ENCODE results near the gene PAWR.
A peak's percentile ranks its signal among the peaks of the same experiment; 100 is the strongest.
"Not testable (repeated sequence)": the region's sequence is repeated elsewhere in the genome, so short reads cannot be mapped to it uniquely, and the experiment has no call there.

The PAWR gene

DNA sequence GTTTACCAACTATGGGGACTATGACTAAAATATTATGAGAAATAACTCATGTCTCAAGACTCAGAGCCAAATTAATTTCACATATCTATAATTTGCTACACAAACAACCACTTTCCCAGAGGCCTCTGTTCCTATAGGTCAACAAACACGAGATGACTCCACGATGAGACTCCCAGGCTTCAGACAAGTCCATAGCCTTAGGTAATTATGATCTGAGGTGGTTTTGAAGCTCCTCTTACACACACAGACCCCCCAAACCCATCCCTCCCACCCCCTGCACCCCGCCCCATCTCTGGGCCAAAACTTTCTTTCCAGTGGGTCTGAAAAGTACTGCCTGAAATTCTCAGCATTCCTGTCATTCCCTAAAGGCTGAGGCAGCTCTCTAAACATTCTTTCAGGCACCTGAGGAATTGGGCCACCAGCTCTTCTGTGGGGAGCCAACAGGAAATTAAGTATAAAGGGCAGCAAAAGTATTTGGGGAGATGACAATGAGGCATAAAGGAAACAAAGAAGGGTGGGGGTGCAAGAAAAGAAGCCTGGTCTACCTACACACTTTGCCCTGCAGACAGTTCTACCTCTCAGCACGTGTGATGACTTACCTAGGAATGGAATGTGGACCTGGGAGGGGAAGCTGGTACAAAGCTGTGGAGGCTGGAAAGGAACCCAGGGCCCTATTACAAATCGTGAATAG lies 143.6 kb downstream of the PAWR start:
- no peaks in the 10 kb centered on the region for H3K9me3 Mint-ChIP-seq
- TF ChIP-seq, protein P1, sequence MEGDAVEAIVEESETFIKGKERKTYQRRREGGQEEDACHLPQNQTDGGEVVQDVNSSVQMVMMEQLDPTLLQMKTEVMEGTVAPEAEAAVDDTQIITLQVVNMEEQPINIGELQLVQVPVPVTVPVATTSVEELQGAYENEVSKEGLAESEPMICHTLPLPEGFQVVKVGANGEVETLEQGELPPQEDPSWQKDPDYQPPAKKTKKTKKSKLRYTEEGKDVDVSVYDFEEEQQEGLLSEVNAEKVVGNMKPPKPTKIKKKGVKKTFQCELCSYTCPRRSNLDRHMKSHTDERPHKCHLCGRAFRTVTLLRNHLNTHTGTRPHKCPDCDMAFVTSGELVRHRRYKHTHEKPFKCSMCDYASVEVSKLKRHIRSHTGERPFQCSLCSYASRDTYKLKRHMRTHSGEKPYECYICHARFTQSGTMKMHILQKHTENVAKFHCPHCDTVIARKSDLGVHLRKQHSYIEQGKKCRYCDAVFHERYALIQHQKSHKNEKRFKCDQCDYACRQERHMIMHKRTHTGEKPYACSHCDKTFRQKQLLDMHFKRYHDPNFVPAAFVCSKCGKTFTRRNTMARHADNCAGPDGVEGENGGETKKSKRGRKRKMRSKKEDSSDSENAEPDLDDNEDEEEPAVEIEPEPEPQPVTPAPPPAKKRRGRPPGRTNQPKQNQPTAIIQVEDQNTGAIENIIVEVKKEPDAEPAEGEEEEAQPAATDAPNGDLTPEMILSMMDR (IDR thresholded peaks at IDR 0.05): no peak
- no peak overlapping the region for H3K4me3 Mint-ChIP-seq
- H3K27me3 Mint-ChIP-seq (ENCODE audit: low read depth, poor library complexity): peaks cover 2% of the 10 kb centered on the region
- peaks cover 15% of the 10 kb centered on the region for H3K36me3 Mint-ChIP-seq (ENCODE audit: low read depth)
- H3K27ac Mint-ChIP-seq: peak overlapping the region; percentile 96
- peaks cover 33% of the 10 kb centered on the region for H3K4me1 Mint-ChIP-seq
- DNase-seq: peak; percentile 16

DNA sequence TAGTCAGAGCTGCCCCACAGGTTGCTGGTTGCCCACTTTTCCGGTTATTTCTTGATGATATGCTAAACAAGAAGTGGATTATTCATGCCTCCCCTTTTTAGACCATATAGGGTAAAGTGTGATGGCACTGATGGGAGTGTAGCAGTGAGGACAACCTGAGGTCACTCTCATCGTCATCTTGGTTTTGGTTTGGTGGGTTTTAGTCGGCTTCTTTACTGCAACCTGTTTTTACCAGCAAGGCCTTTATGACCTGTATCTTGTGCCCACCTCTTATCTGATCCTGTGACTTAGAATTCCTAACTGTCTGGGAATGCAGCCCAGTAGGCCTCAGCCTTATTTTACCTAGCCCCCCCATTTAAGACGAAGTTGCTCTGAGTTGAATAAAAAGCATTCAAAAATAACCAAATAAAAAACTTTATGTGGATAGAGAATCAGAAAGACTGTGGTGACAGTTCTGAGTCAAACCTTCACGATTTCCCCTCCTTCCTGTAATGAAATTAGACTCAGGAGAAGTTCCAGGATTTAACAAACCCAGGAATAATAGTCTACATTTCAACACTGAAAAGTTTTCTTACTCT lies 144.2 kb downstream of the PAWR start:
- Mint-ChIP-seq H3K4me1 (peaks cover 33% of the 10 kb centered on the region), H3K27me3 (ENCODE audit: low read depth, poor library complexity) (peaks cover 2% of the 10 kb centered on the region), H3K27ac (no peak overlapping the region), H3K9me3 (no peaks in the 10 kb centered on the region), H3K4me3 (no peak overlapping the region), H3K36me3 (ENCODE audit: low read depth) (peaks cover 9% of the 10 kb centered on the region)
- no peak for DNase-seq
- TF ChIP-seq, protein P1 (IDR thresholded peaks at IDR 0.05): no peak

DNA sequence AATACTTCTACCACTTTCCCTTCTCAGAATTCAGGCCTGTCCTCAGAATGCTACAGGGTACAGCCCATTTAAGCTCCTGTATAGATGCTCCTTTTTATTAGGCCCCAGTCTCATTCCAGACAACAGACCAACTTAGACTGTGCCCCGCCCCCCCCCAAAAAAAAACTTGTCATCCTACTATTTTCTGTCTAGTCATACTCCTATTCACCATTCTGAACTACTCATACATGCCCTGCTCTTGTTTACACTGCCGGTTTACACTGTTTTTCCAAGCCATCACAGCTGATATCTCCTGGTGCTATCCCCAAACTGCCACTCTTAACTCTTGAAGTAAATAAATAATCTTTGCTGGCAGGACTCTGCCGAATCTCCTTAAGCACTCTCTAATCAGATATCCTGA lies 146.3 kb downstream of the PAWR start:
- DNase-seq; H3K9me3 Mint-ChIP-seq; H3K27me3 Mint-ChIP-seq (ENCODE audit: low read depth, poor library complexity); H3K36me3 Mint-ChIP-seq (ENCODE audit: low read depth); H3K27ac Mint-ChIP-seq; H3K4me3 Mint-ChIP-seq: not testable (repeated sequence)
- peaks cover 33% of the 10 kb centered on the region for H3K4me1 Mint-ChIP-seq

DNA sequence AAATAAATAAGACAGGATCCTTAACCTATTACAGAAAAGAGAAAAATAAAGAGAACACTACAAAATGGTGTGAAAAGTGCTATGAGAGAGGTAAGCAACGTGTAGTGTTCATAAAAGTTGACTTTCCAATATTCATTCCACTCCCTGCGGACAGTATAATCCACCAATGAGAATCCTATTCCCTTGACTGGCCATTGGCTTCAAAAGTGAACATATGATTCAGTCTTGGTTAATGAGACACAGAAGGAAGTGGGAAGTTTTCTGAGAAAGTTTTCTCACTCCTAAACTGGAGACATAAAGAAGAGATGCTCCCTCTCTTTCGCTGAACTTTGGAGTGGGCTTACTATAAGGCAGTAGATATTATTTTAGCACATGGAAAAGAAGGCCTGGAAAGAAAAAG lies 153.1 kb downstream of the PAWR start:
- Mint-ChIP-seq H3K4me3 (no peak overlapping the region), H3K27ac (no peak overlapping the region), H3K36me3 (ENCODE audit: low read depth) (no peaks in the 10 kb centered on the region), H3K9me3 (peaks cover 16% of the 10 kb centered on the region), H3K27me3 (ENCODE audit: low read depth, poor library complexity) (no peaks in the 10 kb centered on the region), H3K4me1 (peaks cover 11% of the 10 kb centered on the region)
- no peak for DNase-seq
- TF ChIP-seq, protein P1 (IDR thresholded peaks at IDR 0.05): no peak

DNA sequence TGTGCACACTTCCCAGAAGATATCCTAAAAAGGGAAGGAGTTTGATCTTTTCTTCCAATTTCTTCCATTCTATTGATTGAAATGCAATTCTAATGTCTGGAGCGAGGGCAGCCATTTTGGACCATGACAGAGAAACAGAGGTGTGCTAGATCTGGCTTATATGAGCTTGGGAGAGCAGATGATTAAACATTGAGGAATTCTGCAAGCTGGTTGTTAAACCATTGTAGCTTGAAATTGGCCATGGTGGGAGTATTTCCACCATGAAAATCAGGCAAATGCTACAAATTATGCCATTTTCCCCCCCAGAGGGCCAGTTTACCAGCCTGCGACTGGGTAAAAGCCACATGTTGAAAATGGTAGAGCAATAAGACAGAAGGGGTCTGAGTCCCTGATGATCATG lies 155.0 kb downstream of the PAWR start:
- H3K4me3 Mint-ChIP-seq: no peak overlapping the region
- peaks cover 12% of the 10 kb centered on the region for H3K9me3 Mint-ChIP-seq
- DNase-seq: no peak
- no peak overlapping the region for H3K27ac Mint-ChIP-seq
- TF ChIP-seq, protein P1 (IDR thresholded peaks at IDR 0.05): no peak
- no peaks in the 10 kb centered on the region for H3K36me3 Mint-ChIP-seq (ENCODE audit: low read depth)
- H3K4me1 Mint-ChIP-seq: peaks cover 28% of the 10 kb centered on the region
- no peaks in the 10 kb centered on the region for H3K27me3 Mint-ChIP-seq (ENCODE audit: low read depth, poor library complexity)

Data from nephron progenitor cell (in vitro differentiated cells).